Spinal cord (tissue), 10 donors: ENCODE measurements around the gene MTRF1. TPM values are rescaled to one million over a fixed set of nuclear protein-coding genes. Genes with fewer than 3 reads are reported as not detected.

Source experiments
- DNase-seq, 6 donors: peaks; one replicate each; pipeline versions ENCODE4 v3.0.0 to v3.0.0-alpha.2; 2013 to 2015; ENCODE audit warnings: low spot score in 6 of 6, low read depth in 4 of 6
- H3K27ac ChIP-seq: one replicate; pipeline ENCODE4 v1.5.1; 2013; ENCODE audit warnings: low read depth, low read length, control low read depth
- H3K27me3 ChIP-seq: one replicate; pipeline ENCODE4 v1.6.1; 2013; ENCODE audit warnings: low read length; ENCODE audit not compliant: control insufficient read depth, insufficient read depth
- H3K36me3 ChIP-seq: one replicate; pipeline ENCODE4 v1.6.1; 2013; ENCODE audit warnings: low read length; ENCODE audit not compliant: control insufficient read depth, insufficient read depth
- H3K4me1 ChIP-seq: one replicate; pipeline ENCODE4 v1.6.1; 2013; ENCODE audit warnings: low read length; ENCODE audit not compliant: control insufficient read depth, insufficient read depth
- H3K4me3 ChIP-seq: one replicate; pipeline ENCODE4 v1.5.1; 2013; ENCODE audit warnings: low read depth, low read length, control low read depth
- H3K9me3 ChIP-seq: one replicate; pipeline ENCODE4 v1.6.1; 2013; ENCODE audit warnings: low read length; ENCODE audit not compliant: control insufficient read depth, insufficient read depth
- WGBS: methylation state at CpG from one replicate; pipeline ENCODE4 v1.1.5; 2013; ENCODE audit warnings: missing lambda C conversion rate; ENCODE audit not compliant: insufficient coverage; 5-methylcytosine and 5-hydroxymethylcytosine counted together
- polyA plus RNA-seq, 2 donors: library from polyadenylated mRNA; unstranded; fragments of 120-200 nt; gene quantifications; one replicate each; pipeline ENCODE4 v1.2.1, GENCODE V29; 2013; ENCODE audit not compliant: insufficient read length in 2 of 2
- total RNA-seq, 2 donors: library from RNA; depleted of rRNA in 1 of 2; stranded (reverse); fragments of 120-200 nt in 1 of 2; fragments of >200 nt in 1 of 2; gene quantifications; one replicate each; pipeline versions ENCODE4 v1.2.3 to v1.2.4, GENCODE V29; 2013 to 2014
- donor health status: healthy.

The MTRF1 gene
- total and polyA plus RNA-seq, 4 donors = 12.2 to 17.4 (median 16.1) TPM

DNA sequence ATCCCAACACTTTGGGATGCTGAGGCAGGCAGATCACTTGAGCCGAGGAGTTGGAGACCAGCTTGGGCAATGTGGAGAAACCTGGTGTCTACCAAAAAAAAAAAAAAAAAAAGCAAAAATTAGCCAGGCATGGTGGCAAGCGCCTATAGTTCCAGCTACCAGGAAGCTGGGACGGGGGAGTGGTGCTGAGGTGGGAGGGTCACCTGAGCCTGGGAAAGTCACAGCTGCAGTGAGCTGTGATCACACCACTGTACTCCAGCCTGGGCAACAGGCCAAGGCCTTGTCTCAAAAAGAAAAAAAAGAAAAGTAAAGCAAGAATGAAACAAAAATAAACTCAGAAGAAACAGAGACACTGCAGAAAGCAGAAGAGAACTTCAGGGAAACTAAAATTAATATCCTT is 31.6 kb downstream of the MTRF1 start:
- no peaks in the 10 kb centered on the region for H3K27me3 ChIP-seq
- H3K9me3 ChIP-seq = no peaks in the 10 kb centered on the region
- peaks cover 6% of the 10 kb centered on the region for H3K36me3 ChIP-seq
- no peak for DNase-seq
- H3K4me3 ChIP-seq = no peak overlapping the region
- WGBS = no CpG with 5 or more reads among the region's 3 CpGs
- no peaks in the 10 kb centered on the region for H3K4me1 ChIP-seq
- no peak overlapping the region for H3K27ac ChIP-seq

DNA sequence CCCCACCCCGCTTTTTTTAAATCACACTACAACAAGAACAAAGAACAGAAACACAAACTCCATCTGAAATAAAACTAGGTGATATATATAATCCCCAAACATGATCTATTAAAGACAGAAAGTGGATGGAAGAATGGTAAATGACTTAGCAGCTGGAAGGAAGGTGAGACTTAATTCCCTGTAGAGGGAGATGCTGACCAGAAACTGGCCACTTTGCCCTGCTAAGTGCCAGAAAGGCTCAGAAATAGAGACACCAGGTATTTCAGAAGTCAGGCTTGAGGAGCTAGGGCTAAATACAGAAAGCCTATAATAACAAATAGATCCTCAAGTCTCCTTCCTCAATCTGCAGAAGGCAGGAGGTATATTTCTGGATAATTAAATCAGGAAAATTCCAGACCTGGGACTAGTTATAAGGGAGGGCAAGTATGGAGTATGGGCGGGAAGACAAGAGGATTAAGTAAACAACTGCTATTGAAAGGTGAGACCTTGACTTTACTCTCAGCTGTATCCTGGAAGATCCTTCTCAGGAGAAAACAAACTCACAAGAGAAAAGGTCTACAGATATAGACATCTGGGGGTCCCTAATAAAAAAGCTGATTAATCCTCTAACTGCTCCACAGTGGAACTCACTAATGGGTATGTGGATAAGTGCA is 32.2 kb downstream of the MTRF1 start:
- Histone ChIP-seq H3K36me3 (peaks cover 6% of the 10 kb centered on the region), H3K27ac (no peak overlapping the region), H3K4me1 (no peaks in the 10 kb centered on the region), H3K27me3 (no peaks in the 10 kb centered on the region), H3K9me3 (no peaks in the 10 kb centered on the region), H3K4me3 (no peak overlapping the region)
- DNase-seq = no peak
- WGBS = no CpG with 5 or more reads among the region's 2 CpGs

DNA sequence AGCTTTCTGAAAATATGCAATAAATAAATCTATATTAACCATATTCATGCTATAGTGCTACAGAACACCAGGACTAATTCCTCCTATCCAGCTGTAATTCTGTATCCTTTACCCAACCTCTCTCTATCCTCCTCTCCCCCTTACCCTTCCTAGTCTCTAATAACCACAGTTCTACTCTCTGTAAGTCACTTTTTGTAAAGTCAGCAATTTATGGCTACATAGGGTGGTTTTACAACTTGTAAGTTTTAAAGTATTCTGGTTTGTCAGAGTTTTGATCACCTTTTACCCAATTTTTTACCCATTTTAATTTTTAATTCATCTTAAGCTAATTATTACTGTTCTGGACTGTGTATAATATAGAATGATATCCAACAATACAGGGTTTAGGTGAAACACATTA is 34.0 kb downstream of the MTRF1 start:
- Histone ChIP-seq H3K4me3 (no peak overlapping the region), H3K27ac (no peak overlapping the region), H3K9me3 (no peaks in the 10 kb centered on the region), H3K36me3 (peaks cover 6% of the 10 kb centered on the region), H3K4me1 (no peaks in the 10 kb centered on the region), H3K27me3 (no peaks in the 10 kb centered on the region)
- DNase-seq = no peak

DNA sequence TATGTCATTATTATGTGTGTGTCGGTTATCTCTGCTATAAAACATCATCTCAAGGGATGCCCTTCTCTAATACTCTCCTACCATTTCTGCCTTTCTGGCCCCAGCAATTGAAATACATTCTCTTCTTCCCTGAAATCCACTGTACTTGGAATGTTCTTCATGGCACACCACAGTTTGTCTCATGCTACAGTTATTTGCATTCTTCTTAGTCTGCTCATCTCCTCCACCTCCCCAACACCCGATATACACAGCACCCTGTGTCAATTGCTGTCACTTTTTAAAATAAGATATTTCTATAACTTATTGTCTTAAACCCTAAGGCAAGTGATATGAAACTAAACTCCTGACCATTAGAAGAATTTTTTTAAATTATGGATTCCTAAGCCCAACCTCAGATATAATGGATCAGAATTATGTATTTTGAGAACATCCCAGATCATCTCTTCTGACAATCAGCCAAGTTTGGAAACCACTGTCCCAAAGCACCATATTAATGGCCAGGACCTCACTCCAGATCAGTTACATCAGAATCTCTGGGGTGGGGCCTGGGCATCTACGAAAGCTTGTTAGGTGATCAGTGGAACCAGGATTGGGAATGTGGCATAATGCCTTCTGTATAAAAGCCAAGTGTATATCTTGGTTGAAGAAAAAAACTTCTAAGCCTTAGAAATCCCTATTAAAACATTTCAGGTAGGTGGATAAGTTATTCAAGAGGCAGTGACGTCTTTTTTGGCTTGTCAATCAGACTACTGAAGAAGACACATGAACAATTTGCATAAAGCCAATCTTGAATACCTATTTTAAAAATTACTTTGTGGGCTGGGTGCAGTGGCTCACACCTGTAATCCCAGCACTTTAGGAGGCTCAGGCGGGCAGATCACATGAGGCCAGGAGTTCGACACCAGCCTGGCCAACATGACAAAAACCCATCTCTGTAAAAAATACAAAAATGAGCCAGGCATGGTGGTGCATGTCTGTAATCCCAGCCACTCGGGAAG is 39.0 kb downstream of the MTRF1 start:
- no peak overlapping the region for H3K4me3 ChIP-seq

DNA sequence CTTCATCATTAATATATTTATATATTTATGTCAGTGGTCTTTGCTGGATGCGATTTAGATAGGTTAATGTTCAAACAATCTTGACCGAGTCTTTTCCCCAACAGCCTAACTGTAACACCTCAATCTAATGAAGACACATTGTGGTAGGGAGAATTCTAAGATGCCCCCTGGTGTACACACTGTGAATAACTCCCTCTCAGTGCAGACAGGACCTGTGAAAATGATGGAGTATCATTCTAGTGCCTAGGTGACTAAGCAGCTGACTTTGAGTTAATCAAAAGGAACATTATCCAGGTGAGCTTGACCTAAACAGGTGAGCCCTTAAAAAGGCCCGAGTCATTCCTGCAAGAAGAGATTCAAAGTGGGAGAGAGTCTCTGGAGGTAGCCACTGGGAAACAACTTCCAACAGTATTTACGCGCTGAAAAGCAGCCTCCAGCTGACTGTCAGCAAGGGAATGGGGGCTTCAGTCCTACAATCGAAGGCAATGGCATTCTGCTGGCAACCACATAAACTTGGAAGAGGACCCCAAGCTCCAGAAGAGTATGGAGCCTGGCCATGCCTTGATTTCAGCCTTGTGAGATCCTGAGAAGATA is 41.0 kb downstream of the MTRF1 start:
- H3K4me1 ChIP-seq = no peaks in the 10 kb centered on the region
- H3K27ac ChIP-seq = no peak overlapping the region
- 81% methylated on average over 4 of the region's 6 CpGs for WGBS
- peak; percentile 2 to 68 (median 14) for DNase-seq
- H3K36me3 ChIP-seq = no peaks in the 10 kb centered on the region
- no peak overlapping the region for H3K4me3 ChIP-seq
- H3K9me3 ChIP-seq = no peaks in the 10 kb centered on the region
- H3K27me3 ChIP-seq = no peaks in the 10 kb centered on the region

More for the DNA sequence above, 39.0 kb downstream of the MTRF1 start:
- no peak overlapping the region for H3K27ac ChIP-seq
- H3K9me3 ChIP-seq = no peaks in the 10 kb centered on the region
- no peak for DNase-seq
- WGBS = 73% methylated on average over 3 of the region's 7 CpGs
- H3K4me1 ChIP-seq = no peaks in the 10 kb centered on the region
- no peaks in the 10 kb centered on the region for H3K36me3 ChIP-seq
- H3K27me3 ChIP-seq = no peaks in the 10 kb centered on the region

DNA sequence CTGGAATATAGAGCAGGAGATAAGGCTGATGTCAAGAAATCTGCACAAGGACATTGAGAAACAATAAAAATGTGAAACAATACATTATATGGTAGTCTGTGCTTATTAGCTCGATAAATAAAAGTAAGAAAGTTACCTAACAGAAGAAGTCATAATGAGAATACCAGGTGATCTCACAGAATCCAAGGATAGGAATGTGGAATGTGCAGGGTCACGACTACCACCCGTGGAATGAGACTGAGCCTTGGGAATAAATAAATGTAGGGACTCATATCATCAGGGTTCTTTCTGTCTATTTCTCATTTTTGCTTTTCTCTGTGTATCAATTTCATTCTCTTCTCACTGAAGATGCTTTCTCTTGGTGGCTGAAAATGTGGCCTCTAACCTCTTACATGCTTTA is 43.0 kb downstream of the MTRF1 start:
- H3K27me3 ChIP-seq = no peaks in the 10 kb centered on the region
- 60% methylated on average over 2 of the region's 3 CpGs for WGBS
- H3K4me3 ChIP-seq = no peak overlapping the region
- no peak overlapping the region for H3K27ac ChIP-seq
- peaks cover 2% of the 10 kb centered on the region for H3K4me1 ChIP-seq
- no peaks in the 10 kb centered on the region for H3K36me3 ChIP-seq
- H3K9me3 ChIP-seq = no peaks in the 10 kb centered on the region
- DNase-seq = no peak

DNA sequence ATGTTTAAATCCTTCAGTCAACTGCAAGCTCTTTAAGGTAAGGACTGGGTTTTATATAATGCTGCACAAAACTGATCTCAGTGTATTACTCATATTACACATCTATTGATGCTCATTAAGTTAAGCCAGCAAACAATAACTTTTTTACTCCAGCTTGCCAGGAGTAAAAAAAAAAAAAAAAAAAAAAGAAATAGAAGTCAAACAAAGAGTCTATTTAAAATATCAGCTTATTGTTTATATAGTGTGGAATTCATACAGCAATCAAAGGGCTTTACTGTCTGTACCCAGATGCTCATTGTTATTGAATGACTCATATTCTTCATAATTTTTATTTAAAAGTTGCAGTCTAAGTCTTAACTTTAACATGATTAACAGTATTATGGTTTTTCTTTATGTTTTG is 47.2 kb downstream of the MTRF1 start:
- H3K36me3 ChIP-seq = no peaks in the 10 kb centered on the region
- H3K4me1 ChIP-seq = peaks cover 2% of the 10 kb centered on the region
- H3K27ac ChIP-seq = no peak overlapping the region
- no peaks in the 10 kb centered on the region for H3K27me3 ChIP-seq
- H3K4me3 ChIP-seq = no peak overlapping the region
- no peak for DNase-seq
- peaks cover 2% of the 10 kb centered on the region for H3K9me3 ChIP-seq

DNA sequence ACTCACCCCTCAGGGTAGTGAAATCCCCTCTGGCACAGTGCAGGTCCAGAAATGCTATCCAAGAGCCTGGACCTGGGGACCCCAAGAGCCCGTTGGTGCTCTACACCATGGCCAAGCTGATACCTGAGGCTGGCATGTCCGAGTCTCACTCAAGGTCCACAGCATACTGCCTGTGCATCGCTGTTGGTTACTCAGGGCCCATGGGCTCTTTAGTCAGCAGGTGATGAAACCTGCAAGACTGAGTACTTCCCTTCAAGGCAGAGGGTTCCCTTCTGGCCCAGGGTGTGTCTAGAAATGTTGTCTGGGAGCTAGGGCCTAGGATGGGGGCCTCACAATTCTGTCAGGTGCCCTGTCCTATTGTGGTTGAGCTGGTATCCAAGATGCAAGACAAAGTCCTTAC is 49.5 kb downstream of the MTRF1 start:
- Histone ChIP-seq H3K27me3 (no peaks in the 10 kb centered on the region), H3K4me3 (no peak overlapping the region), H3K4me1 (peaks cover 2% of the 10 kb centered on the region), H3K36me3 (no peaks in the 10 kb centered on the region), H3K9me3 (peaks cover 3% of the 10 kb centered on the region), H3K27ac (no peak overlapping the region)
- 100% methylated on average over 2 of the region's 3 CpGs for WGBS
- DNase-seq = no peak

DNA sequence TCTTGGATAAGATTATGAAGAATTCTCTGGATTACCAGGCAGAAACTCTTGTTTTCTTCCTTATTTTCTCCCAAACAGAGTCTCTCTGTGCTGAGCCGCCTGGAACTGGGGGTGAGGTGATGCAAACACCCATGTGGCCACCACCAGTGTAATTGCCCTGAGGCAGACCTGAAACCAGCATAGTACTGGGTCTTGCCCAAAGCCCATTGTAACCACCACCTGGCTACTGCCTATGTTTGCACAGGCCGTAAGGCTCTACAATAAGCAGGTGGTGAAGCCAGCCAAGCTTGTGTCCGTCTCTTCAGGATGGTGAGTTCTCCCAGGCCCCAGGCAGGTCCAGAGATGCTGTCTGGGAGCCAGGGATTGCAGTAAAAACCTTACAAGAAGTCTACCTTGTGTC is 50.1 kb downstream of the MTRF1 start:
- WGBS = 93% methylated on average over 3 of the region's 3 CpGs
- no peaks in the 10 kb centered on the region for H3K27me3 ChIP-seq
- DNase-seq = no peak

More for the DNA sequence above, 50.1 kb downstream of the MTRF1 start:
- Histone ChIP-seq H3K4me3 (no peak overlapping the region), H3K4me1 (peaks cover 2% of the 10 kb centered on the region), H3K36me3 (no peaks in the 10 kb centered on the region), H3K9me3 (peaks cover 3% of the 10 kb centered on the region), H3K27ac (no peak overlapping the region)
